ENCODE measurements around the gene FYCO1.
"Not testable (repeated sequence)": the region's sequence is repeated elsewhere in the genome, so short reads cannot be mapped to it uniquely, and the experiment has no call there.

FYCO1 gene

GRCh38 chr3:46008058-46008457 is 12.4 kb upstream of the FYCO1 start:
- DNase-seq, result no peak

GRCh38 chr3:46007280-46007679 is 11.7 kb upstream of the FYCO1 start:
- DNase-seq, result no peak

- no peak for DNase-seq
These were observed 10.8 kb upstream of the FYCO1 start for GRCh38 chr3:46006238-46007032.

GRCh38 chr3:46003706-46004105 is 8.1 kb upstream of the FYCO1 start:
- not testable (repeated sequence) for DNase-seq

DNA sequence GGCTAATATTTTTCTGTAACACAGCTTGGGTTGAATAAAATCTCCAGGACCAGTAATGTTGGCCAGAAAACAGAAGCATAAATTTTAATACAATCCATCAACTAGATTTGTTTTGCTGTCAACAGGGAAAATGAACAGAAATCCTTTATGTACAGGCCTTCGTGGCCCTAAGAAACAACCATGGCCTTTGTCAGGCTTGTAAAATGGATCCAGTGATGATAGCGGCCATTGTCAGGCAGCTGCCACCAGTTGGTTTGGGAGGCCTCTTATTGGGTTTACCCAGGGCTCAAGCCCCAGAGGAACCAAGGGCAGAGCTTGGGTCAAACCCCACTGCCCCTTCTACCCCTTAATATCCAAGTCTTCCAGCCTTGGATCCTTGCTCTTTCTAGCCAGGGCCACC is 5.6 kb upstream of the FYCO1 start:
- DNase-seq, result no peak

DNA sequence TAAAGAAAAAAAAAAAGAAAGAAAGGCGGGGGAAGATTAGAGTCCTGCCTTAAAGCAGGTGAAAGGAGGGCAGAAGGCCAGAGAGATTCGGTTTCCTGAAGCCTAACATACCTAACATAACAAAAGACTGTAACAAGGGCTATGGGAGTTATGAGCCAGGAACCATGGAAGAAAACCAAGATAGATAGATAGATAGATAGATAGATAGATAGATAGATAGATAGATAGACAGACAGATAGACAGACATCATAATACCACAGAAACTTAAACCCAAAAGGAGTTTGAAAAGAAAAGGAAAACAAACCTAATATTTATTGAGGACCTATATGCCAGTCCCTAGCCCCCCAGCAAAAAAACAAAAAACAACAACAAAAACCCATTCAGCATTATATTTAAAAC is 2.3 kb upstream of the FYCO1 start:
- no peak for DNase-seq

GRCh38 chr3:45997499-45997898 is 1.9 kb upstream of the FYCO1 start:
- not testable (repeated sequence) for DNase-seq

GRCh38 chr3:45994419-45995235 is 997 bp downstream of the FYCO1 start:
- DNase-seq, result peak; percentile 9

DNA sequence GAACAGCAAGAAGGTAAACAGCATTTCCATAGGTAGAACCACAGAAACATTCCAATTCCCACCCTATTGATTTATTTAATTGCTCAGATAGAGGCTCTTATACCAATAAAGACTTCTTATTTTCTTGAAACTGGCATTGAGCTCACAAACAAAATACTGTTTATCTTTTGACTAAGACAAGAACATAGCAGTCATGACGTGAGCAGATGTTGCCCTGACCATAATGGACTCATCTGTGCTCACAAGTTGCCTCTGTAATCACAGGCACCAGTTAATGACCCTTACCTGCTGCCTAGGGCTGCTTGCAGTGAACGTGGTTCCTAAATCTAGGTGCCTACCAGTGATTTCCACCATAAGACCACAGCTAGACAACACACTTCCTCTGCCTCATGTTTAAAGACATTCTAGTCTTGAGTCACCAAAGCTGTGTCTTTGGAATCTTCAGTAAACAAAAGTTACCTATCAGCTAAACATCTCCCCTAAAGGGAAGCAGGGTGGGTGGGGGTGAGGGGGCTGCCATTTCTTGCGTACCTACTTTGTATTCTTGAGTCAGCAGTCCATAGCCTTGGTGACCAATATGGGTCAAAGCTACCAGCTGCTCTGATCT is 2.1 kb downstream of the FYCO1 start:
- no peak for DNase-seq

DNA sequence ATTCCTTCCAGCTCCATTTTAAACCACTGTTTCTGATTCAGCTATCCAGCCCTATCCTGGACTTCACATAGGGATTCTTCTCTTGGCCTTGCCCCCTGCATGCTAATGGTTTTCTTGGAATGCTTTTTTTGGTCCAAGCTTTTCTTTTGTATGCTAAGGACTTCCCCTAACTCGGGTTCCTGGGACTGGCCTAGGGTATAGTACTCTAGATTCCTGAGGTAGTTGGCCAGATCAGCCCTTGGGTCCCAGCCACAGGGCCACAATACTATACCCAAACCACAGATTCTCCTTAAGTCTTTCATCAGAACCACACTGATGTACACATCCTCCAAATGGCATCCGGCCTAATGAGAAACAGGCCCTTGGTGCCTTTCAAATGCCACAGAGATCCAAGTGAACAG is 2.8 kb downstream of the FYCO1 start:
- no peak for DNase-seq

DNA sequence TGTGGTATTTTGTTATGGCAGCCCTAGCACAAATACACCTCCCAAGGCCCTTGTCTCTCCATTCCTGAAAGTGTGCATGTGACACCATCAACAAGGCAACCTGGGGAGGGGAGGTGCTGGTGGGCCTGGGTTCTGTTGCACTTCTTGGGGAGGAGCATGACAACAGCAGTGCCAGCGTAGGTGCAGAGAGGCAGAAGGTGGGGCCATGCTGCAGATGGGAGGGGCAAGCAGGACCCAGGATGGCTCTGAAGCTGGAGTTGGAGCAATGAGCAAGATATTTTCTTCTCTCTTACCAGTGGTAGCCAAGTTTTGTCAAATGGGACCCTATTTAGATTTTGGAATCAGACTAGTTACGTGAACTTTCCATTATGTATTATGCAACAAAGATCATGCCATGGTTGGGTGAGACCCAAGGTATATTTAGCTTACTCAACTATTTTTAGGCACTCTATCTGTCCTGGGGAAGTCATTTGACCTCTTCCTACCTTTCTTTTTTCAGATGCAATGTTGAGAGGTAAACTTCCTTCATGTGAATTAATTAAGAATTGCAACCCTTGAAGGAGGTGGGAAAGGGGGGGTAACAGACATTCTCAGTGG is 3.4 kb downstream of the FYCO1 start:
- DNase-seq, result no peak

DNA sequence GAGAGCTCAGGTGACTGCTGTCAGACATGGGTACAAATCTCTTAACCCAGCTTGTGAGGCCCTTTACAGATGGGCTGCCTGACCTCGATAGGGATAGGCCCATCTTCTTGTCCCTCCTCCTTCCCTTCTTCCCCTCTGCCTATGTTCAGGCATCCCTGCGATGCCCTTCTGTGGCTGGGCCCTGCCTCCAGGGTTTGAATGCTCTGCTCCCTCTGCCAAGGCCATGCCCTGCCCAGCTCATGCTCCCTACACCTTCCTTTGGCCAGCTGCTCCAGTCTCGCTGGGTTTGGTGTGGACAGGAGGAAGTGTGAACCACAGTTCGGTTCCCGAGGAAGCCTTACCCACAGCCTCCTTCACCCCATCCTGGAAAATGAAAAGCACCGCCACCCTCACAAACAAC is 4.3 kb downstream of the FYCO1 start:
- DNase-seq, result no peak

DNA sequence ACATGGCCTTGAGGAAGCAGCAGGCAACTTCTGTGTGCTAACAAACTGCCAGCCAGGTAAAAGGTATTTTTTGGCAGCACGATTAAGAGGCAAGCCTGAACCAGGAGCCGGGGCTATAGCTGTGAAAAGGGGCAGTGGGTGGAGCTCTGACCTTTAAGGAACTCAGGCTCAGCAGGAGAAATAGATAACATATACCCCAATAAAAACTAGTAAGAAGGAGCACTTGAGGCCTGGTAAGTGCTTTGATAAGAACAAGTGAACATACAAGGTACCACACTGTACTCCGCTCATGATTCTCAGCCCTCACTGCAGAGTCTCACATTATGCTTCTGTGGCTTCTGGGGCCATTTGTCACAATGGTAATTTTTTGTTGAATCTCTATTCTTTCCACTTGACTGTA is 5.4 kb downstream of the FYCO1 start:
- no peak for DNase-seq

DNA sequence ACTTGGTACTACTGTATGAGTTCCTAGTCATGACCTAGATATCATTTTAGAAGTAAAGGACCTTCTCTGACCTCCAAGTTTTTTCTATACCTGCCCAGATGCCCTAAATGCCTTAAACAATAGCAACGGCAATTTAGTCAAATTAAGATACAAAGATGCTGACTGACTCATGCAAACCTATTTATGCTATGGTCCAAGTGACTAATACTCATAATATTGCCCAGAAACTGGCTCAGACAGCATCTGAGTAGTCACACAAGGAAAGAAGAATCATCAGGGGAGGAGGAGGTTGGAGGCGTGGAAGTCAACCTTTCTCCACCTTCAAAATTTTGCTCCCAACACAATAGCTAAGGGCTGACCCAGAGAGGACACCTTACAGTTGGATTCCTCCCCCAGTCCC is 6.8 kb downstream of the FYCO1 start:
- no peak for DNase-seq

- no peak for DNase-seq
These were observed 7.3 kb downstream of the FYCO1 start for GRCh38 chr3:45988362-45988761.

DNA sequence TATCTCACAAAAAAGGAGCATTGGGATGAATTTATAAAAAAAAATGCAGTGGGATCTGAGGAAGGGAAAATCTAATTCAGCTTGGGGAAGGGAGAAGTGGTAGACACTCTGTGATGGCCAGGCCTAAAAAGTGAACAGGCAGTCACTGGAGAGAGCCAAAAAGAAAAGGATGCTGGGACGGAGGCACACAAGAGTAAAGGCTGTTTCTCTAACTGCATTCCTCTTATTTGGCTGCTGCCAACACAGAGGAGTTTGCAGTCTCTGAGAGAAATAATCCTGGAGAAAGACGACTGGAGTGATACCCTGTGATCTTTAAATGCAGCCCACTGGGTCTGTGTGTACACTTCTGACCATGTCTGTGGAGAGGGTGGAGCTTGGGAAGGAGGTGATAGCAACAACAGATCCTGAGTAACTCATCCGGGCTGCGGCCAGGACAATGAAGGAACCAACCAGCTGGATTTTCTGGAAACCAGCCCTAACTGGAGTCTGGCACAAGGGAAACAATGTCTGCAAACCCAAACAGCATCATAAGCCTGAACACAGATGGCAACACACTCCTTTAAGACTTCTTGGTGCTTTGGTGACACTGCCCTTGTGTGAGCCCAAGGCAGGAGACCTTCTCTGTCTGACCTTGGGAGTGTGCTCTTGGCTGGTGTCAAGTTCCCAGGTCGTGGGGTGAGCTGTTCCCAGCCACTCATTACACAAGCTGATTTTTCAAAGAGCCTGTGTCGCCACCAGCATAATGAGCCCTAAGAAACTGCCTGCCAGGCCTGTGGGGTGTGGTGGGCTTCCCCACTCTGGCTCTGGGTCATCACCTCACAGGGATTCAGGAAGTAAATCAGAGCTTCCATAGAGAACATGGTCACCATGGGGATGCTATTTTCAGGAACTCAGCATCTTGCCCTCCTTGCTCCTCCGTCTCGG is 8.0 kb downstream of the FYCO1 start:
- DNase-seq, result no peak

- DNase-seq, result peak; percentile 9
These were observed 9.2 kb downstream of the FYCO1 start for GRCh38 chr3:45986303-45986982.

DNA sequence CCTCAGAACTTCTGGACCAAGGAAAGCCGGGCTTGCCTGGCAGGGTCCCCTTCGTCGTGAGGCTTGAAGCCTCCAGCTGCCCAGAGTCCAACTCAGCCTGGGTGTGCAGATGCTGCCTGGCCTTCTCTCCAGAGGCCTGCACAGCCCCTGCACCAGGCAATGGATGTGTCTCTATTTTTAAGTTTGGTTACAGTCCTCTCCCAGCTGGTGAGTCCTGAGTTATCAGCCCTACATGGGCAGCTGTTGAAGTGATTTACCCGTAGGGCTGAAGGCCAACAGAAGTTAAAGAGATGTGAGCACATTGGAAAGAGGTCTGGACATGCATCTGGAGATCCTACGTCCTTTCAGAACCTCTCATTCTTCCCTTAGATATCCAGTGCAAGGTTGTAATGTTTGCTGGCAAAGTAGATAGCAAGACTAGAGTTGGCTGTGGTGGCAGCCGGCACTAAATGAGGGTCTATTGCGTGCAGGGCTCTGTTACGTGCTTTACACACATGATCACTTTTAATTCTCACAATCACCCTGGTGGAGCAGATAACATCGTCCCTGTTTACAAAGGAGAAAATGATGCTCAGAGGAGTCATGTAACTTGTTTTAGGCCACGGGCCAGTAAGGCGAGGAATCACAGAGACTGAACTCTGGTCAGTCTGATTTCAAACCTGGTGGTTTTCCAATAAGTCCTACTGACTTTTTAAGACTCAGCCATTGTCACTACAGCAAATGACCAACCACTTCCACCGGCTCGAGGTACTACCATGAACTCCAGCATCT is 9.9 kb downstream of the FYCO1 start:
- DNase-seq, result no peak

GRCh38 chr3:45984331-45985312 is 11.0 kb downstream of the FYCO1 start:
- no peak for DNase-seq

GRCh38 chr3:45983770-45984169 is 11.9 kb downstream of the FYCO1 start:
- DNase-seq, result no peak
